Gastrocnemius medialis (tissue), 4 donors: ENCODE measurements around the gene IQGAP1.

Experiments
- CTCF ChIP-seq, 5 experiments: fragments of 450-650 bp in 3 of 5; fragments of 200-600 bp in 2 of 5; sonication (generic) in 2 of 5; IDR thresholded peaks in 4 of 5; conservative IDR thresholded peaks in 1 of 5; 1 replicate in 4 of 5; 2 replicates in 1 of 5; pipeline ENCODE4 v1.5.1; 2016 to 2019; ENCODE audit warnings: antibody characterized with exemption in 5 of 5, mild to moderate bottlenecking in 3 of 5, moderate library complexity in 3 of 5
- POLR2A ChIP-seq, 2 donors: fragments of 450-650 bp; IDR thresholded peaks; one replicate each; pipeline ENCODE4 v1.6.1; 2017; ENCODE audit warnings: antibody characterized with exemption in 2 of 2, mild to moderate bottlenecking in 2 of 2, moderate library complexity in 2 of 2

GRCh38 chr15:90451053-90451850 is 63.2 kb downstream of the IQGAP1 start:
- TF ChIP-seq CTCF (IDR thresholded peaks at IDR 0.05 in 4 of 5, conservative IDR thresholded peaks at IDR 0.05 in 1 of 5) (no peak), POLR2A (IDR thresholded peaks at IDR 0.05) (no peak)
